HepG2 (cell line): ENCODE data around the gene PALMD.

ENCODE experiments used
- BORCS8-MEF2B ChIP-seq: sonication (generic); formaldehyde crosslinking; IDR thresholded peaks from 2 replicates; pipeline ENCODE4 v1.8.0; 2022; ENCODE audit warnings: mild to moderate bottlenecking, missing genetic modification reagents
- CTCF ChIP-seq: sonication (generic); formaldehyde crosslinking; IDR thresholded peaks from 2 replicates; pipeline ENCODE4 v1.5.0; 2020; ENCODE audit warnings: mild to moderate bottlenecking, missing genetic modification reagents, moderate library complexity
- HNRNPH1 ChIP-seq: fragments of 200-400 bp; formaldehyde crosslinking; optimal IDR thresholded peaks from 2 replicates; pipeline ENCODE3; 2017; ENCODE audit warnings: mild to moderate bottlenecking, low read depth, low read length
- HOMEZ ChIP-seq: IDR thresholded peaks from 2 replicates; pipeline ENCODE4 v1.6.1; 2016; ENCODE audit warnings: low read depth
- ZBTB44 ChIP-seq: sonication (generic); formaldehyde crosslinking; IDR thresholded peaks from 2 replicates; pipeline ENCODE4 v1.4.0; 2020; ENCODE audit warnings: missing genetic modification reagents
- ZNF639 ChIP-seq: conservative IDR thresholded peaks from 2 replicates; pipeline ENCODE4 v1.6.1; 2018; ENCODE audit warnings: missing genetic modification reagents

- TF ChIP-seq BORCS8-MEF2B (CRISPR knock-in tag) (no peak), HOMEZ (CRISPR knock-in tag) (peak; percentile 37; the same call in 1 of the 2 replicates), ZNF639 (CRISPR knock-in tag) (no peak), CTCF (CRISPR knock-in tag) (no peak), HNRNPH1 (no peak), ZBTB44 (CRISPR knock-in tag) (no peak)
Measured at GRCh38 chr1:99634971-99635624, 10.8 kb upstream of the PALMD start.
